Stimulated activated naive CD8-positive, alpha-beta T cell treated with anti-CD3 and anti-CD28 coated beads, Interleukin-15, Interleukin-2, amounts not matched to agents 100 ng/mL and 50 ng/mL, for 24 hours (primary cell): Measurements from ENCODE around the gene IQUB.
A peak's percentile ranks its signal among the peaks of the same experiment; 100 is the strongest.

Experiments
- H3K27ac Mint-ChIP-seq: one replicate; pipeline ENCODE4 v1.8.0; 2021; ENCODE audit warnings: mild to moderate bottlenecking, mixed read lengths
- H3K27me3 Mint-ChIP-seq: one replicate; pipeline ENCODE4 v1.8.0; 2021; ENCODE audit warnings: mixed read lengths
- H3K36me3 Mint-ChIP-seq: one replicate; pipeline ENCODE4 v1.8.0; 2021; ENCODE audit warnings: low read depth, mixed read lengths
- H3K4me1 Mint-ChIP-seq: one replicate; pipeline ENCODE4 v1.8.0; 2021; ENCODE audit warnings: low read depth, mixed read lengths
- H3K4me3 Mint-ChIP-seq: one replicate; pipeline ENCODE4 v1.8.0; 2021; ENCODE audit warnings: mild to moderate bottlenecking, mixed read lengths
- H3K9me3 Mint-ChIP-seq: one replicate; pipeline ENCODE4 v1.8.0; 2021; ENCODE audit warnings: mixed read lengths

IQUB gene

DNA sequence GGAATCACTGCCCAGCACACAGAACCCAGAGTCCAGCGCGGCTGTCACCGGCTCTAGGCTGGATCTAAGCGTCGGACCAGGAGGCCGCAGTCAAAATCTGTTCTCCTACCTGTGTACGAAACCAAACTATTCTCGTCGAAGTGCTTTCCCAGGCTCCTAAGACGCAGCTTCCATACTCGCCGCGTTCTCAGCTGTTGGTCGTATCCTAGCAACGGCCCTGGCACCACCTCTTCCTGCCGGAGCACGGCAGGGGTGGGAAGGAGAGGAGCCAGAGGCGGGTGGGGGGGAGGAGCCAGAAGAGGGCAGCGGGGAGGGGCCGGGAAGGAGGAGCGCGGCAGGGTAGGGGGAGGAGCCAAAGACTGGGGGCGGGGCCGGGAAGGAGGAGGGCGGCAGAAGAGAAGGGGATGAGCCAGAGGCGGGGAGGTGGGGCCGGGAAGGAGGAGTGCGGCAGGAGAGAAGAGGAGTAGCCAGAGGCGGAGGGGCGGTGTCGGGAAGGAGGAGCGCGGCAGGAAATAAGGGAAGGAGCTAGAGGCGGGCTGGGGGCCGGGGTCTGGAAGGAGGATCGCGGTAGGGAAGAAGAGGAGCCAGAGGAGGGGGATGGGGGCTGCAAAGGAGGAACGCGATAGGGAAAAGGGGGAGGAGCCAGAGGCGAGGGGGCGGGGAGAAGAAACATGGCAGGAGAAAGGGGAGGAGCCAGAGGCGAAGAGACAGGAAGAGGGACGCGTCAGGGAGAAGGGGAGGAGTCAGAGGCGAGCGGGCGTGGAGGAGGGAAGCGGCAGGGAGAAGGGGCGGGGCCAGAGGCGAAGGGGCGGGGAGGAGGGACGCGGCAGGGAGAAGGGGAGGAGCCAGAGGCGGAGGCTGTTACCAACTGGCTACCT, at the start of gene IQUB:
TSS of gene IQUB (minus strand) at position 213 of the 878 bp plus-strand sequence. CDS start 22,255 bp downstream, outside the sequence.
- peak within 1 kb of the TSS; percentile 86 for H3K27ac Mint-ChIP-seq
- no peaks in the 10 kb centered on the region for H3K9me3 Mint-ChIP-seq
- peaks cover 21% of the 10 kb centered on the region for H3K27me3 Mint-ChIP-seq
- H3K4me3 Mint-ChIP-seq, result peak within 1 kb of the TSS; percentile 87
- H3K4me1 Mint-ChIP-seq, result peaks cover 36% of the 10 kb centered on the region
- H3K36me3 Mint-ChIP-seq, result no peaks in the 10 kb centered on the region

DNA sequence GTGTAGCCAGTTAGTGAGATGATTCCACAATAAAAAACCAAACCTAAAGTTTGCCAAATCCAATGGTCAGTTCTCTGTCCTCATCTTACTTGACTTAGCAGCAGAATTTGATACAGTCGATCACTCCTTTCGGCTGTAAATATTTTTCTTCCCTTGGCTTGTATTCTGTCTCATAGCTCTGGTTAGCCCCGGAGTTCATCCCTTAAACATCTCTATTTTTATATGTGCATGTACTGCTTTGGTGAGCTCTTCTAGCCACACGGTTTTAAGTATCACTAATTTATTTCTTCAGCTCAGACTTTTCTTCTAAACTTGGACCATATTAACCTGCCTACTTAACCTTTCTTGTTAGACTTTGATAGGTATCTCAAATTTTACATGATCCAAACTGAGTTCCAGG, 49.4 kb upstream of the IQUB start:
- no peaks in the 10 kb centered on the region for H3K9me3 Mint-ChIP-seq
- peaks cover 25% of the 10 kb centered on the region for H3K27me3 Mint-ChIP-seq
- no peaks in the 10 kb centered on the region for H3K36me3 Mint-ChIP-seq
- no peaks in the 10 kb centered on the region for H3K4me1 Mint-ChIP-seq
- no peak overlapping the region for H3K27ac Mint-ChIP-seq
- no peak overlapping the region for H3K4me3 Mint-ChIP-seq

DNA sequence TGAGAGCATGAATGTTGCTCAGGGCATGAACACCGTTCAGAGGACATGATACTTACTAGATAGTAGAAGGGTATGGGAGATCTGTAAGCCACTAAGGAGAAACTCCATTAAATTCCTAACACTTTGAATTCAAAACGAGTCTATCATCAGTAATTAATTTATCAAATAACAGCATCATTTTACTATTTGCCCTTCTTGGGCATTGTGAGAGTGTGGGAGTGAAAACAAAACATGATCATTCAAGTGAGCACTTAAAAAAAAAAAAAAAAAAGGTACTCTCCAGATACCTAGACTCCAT, 46.7 kb upstream of the IQUB start:
- Mint-ChIP-seq H3K27me3 (peaks cover 32% of the 10 kb centered on the region), H3K36me3 (no peaks in the 10 kb centered on the region), H3K27ac (no peak overlapping the region)

DNA sequence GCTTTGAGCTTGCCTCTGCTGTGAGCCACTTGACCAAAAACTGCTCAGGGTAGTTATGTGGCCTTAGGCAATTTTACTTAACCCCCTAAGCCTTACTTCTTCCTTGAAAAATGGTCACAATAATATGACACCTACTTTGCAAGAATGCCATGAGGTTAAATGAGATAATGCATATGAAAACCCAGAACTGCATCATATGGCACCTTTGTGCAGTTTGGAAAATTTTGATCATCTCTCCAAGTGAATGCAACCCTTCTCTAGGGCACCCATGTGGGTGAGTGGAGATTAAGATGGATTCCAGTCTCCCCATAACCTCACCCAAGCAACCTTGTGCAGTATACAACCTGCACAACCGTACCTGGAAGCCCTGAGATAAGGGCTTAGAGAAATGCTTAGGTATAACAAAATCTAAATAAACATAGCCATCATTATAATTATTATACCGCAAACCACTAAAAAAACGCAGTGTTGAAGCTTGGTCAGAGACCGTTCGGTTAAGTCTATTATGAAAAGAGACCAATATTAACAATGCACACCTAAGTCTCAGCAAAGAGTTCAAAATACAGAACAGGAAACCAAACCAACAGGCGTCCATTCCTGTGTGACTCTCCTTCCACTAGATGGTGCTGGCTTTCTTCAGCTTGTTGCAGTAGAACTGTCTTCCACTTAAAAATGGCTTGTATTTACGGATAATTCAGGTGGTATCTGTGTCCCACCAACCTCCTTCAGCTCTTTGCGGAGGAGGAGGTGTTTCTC, 46.2 kb upstream of the IQUB start:
- Mint-ChIP-seq H3K36me3 (no peaks in the 10 kb centered on the region), H3K27ac (no peak overlapping the region), H3K9me3 (no peaks in the 10 kb centered on the region), H3K4me3 (no peak overlapping the region), H3K4me1 (no peaks in the 10 kb centered on the region), H3K27me3 (peaks cover 34% of the 10 kb centered on the region)

More for the DNA sequence above, 46.7 kb upstream of the IQUB start:
- Mint-ChIP-seq H3K9me3 (no peaks in the 10 kb centered on the region), H3K4me3 (no peak overlapping the region), H3K4me1 (no peaks in the 10 kb centered on the region)

DNA sequence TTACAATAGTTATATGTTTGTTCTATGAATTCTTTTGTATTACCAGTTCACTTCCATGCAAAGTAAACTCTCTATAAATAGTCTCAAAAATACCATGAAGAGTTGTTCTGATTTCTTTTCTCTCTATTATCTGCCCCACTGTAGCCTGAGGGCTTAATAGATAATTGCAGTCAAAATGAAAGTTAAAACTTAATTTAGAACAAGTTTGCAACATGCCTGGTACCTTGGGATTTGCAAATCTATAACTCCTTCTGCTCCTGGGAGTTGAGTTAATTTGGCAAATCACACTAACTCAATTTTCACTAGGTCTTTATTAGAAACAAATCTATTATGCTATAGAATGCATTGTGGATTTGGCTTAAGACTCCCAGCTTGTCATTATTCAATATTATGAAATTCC, 45.0 kb upstream of the IQUB start:
- Mint-ChIP-seq H3K27me3 (peaks cover 34% of the 10 kb centered on the region), H3K9me3 (no peaks in the 10 kb centered on the region), H3K4me3 (no peak overlapping the region), H3K4me1 (no peaks in the 10 kb centered on the region), H3K36me3 (no peaks in the 10 kb centered on the region), H3K27ac (no peak overlapping the region)

DNA sequence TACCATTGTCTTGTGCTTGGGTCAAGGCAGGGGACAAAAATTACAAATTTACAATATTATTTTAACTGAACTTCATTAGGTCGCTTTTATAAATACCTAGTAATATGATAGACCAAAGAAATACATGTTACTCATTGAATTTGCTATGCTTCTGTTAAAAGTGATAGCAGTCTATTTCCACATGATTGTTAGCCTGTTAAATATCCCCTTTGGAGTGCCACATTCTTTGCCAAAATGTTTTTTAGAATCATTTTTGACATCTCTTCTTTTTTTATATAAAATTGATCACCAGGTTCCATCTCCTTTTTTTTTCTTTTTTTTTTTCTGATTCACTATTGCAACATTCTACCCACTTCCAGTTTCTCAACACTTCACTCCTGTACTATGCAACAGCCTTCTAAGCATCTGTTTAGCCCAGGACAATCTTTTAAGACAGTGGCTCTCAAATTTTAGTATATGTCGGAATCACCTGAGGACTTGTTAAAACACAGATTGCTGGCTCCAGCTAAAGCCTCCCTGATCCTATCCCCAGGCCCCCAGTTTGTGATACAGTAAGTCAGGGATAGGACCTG, 39.6 kb upstream of the IQUB start:
- no peaks in the 10 kb centered on the region for H3K4me1 Mint-ChIP-seq
- H3K27me3 Mint-ChIP-seq, result peaks cover 16% of the 10 kb centered on the region
- no peak overlapping the region for H3K4me3 Mint-ChIP-seq
- no peak overlapping the region for H3K27ac Mint-ChIP-seq
- H3K9me3 Mint-ChIP-seq, result no peaks in the 10 kb centered on the region
- H3K36me3 Mint-ChIP-seq, result no peaks in the 10 kb centered on the region

DNA sequence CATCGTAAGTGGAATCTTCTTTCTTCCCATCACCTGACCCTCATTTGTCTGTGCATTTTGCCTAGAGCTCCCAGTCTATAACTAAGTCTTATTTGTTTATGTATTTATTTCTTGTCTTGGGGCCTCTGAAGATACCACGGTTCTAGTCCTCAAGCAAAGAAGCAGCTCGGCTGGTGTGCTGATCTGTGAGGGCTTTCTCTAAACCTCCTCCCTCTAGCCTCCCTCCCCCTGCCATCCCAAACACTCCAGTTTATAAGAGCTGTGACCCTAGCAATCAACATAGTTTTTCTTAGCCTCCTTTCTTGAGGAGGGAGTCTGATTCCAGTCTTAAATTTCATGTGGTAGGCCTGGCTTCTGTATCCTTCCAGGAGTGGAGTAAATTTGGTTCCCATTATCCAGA, 38.9 kb upstream of the IQUB start:
- H3K36me3 Mint-ChIP-seq, result no peaks in the 10 kb centered on the region
- no peak overlapping the region for H3K27ac Mint-ChIP-seq
- peaks cover 14% of the 10 kb centered on the region for H3K27me3 Mint-ChIP-seq
- H3K4me3 Mint-ChIP-seq, result no peak overlapping the region
- H3K9me3 Mint-ChIP-seq, result no peaks in the 10 kb centered on the region
- no peaks in the 10 kb centered on the region for H3K4me1 Mint-ChIP-seq

DNA sequence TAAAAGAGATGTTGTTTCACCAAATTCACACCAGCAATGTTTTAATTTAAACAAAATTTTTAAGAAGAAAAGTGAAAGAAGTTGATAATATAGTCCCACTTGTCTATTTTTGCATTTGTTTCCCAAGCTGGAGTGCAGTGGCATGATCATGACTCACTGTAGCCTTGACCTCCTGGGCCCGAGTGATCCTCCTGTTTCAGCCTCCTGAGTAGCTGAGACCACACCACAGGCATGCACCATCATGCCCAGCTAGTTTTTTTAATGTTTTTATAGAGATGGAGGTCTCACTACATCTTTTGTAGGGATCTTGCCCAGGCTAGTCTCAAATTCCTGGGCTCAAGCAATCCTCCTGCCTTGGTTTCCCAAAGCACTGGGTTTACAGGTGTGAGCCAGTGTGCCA, 37.3 kb upstream of the IQUB start:
- Mint-ChIP-seq H3K36me3 (no peaks in the 10 kb centered on the region), H3K4me1 (no peaks in the 10 kb centered on the region), H3K27ac (no peak overlapping the region), H3K4me3 (no peak overlapping the region), H3K9me3 (no peaks in the 10 kb centered on the region), H3K27me3 (peaks cover 4% of the 10 kb centered on the region)

DNA sequence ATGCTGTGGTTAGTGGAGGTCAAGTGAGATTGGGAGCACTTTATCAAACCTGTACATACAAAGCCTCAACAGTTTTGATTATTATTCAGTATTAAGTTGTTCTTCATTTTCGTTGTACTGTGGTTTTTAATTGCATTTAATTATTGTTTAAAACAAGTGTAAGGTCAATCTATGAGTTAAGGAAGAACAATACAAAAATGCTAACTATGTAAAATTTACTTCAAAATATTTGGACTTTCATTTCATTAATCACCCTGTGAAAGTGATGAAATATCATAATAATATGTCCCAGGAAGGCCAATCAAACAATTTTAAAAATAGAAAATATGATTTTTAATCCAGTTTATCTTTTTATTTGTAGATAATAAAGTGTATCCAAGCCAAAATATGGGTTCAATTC, 36.8 kb upstream of the IQUB start:
- Mint-ChIP-seq H3K27ac (no peak overlapping the region), H3K36me3 (no peaks in the 10 kb centered on the region), H3K9me3 (no peaks in the 10 kb centered on the region), H3K27me3 (peaks cover 3% of the 10 kb centered on the region), H3K4me1 (no peaks in the 10 kb centered on the region), H3K4me3 (no peak overlapping the region)

DNA sequence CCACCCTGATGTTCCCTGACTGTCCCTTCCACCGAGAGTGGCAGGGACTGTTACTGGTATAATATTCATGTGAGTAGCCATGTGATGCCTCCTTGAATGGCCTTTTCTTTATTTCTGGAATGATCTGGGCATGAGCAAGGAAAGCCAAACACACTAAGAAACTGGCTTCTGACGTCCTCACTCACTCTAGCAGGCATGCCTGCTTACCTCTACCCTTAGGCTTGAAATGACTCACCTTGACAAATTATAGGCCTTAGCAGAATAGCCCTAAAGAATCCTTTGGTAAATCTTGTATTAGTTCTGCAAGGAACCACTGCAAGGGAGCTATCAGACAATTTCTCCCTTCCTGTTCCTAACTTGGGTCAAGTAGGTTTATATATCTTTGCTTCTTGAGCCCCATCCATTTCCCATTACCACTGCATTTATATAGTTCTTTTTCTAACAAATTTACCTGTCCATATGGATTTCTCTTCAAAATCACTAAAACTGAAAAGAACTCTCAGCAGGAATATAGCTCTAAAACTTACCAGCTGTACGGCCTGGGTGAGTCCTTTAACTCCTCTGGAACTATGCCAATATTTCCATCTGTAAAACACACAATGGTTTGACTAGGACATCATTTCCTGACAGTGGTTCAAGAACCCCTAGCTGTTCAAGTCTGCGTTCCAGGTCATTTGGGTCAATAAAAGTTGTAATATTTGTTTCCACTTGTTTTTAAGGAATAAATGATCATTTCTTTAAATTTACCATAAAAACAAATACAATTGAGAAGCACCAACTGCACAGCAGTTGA, 36.2 kb upstream of the IQUB start:
- H3K36me3 Mint-ChIP-seq, result no peaks in the 10 kb centered on the region
- no peaks in the 10 kb centered on the region for H3K4me1 Mint-ChIP-seq
- no peaks in the 10 kb centered on the region for H3K9me3 Mint-ChIP-seq
- no peak overlapping the region for H3K4me3 Mint-ChIP-seq
- no peaks in the 10 kb centered on the region for H3K27me3 Mint-ChIP-seq
- H3K27ac Mint-ChIP-seq, result no peak overlapping the region

DNA sequence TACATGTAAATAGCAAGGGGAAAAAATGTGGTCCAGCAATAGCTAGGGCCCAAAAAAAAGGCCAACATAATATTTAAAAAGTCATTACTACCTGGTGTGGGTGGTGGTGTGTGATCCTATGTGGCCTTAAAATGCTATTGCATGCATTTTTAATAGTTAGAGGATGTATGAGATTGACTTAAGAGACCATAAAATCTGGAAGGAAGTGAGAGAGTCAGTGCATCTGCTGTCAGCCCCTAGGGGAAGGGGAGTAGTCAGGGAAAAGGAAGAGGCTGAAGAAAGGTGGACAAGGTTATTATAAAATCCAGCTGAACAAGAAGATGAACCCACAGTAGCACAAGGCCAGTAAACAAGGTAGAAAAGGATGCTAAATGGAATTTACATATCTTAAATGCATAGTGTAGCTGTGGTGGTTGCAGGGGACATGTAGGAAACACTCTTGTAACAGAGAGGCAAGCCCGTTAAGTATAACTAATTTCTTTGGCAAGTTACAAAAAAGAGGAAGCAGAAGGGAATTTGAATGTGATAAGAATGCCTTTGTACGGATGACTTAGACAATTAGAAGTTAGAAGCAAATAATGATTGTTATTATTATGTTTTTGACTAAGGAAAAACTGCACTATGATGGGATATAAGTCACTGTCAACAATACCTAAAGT, 35.1 kb upstream of the IQUB start:
- Mint-ChIP-seq H3K4me3 (no peak overlapping the region), H3K27ac (no peak overlapping the region), H3K4me1 (no peaks in the 10 kb centered on the region), H3K9me3 (no peaks in the 10 kb centered on the region), H3K27me3 (no peaks in the 10 kb centered on the region), H3K36me3 (no peaks in the 10 kb centered on the region)

DNA sequence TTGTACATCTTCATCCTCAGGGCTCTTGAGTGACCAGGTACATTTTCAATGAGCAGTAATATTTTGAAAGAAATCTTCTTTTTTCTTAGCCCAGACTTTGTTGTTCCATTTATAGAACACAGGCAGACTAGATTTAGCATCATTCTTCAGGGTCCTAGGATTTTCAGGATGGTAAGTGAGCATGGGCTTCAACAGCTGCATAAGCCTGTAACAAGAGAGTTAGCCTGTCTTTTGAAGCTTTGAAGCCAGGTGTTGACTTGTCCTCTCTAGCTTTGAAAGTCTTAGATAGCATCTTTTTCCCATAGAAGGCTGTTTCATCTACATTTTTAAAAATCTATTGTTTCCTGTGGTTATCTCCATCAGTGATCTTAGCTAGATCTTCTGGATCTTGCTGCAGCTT, 27.7 kb upstream of the IQUB start:
- H3K4me3 Mint-ChIP-seq, result no peak overlapping the region
- H3K27me3 Mint-ChIP-seq, result peaks cover 4% of the 10 kb centered on the region
- H3K9me3 Mint-ChIP-seq, result no peaks in the 10 kb centered on the region
- no peaks in the 10 kb centered on the region for H3K36me3 Mint-ChIP-seq
- no peak overlapping the region for H3K27ac Mint-ChIP-seq
- H3K4me1 Mint-ChIP-seq, result no peaks in the 10 kb centered on the region

DNA sequence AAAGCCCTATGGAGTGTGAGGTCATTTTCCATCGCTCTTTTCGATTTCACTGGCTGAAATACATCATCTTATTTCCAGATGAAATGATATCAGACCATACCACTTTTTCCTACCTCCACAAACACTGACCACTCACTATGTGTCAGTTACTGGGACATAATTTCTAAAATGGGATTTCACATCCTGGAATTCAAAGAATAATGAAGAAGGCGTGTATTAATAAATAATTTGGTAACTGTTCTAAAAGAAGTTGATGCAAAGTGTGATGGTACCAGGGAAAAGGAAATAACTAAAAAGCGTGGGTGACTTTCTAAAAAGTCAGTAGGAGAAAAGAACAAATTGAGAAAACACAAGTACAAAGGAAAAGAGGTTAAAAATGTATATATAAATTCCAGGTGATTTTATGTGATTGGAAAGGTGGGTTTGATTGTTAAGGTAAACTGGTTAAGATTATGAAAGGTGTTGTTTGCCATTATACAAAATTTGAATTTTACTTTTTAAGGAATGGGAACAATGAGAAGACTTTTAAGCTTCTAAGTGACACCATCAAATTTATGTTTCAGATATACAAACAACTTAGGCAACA, 24.0 kb upstream of the IQUB start:
- Mint-ChIP-seq H3K9me3 (no peaks in the 10 kb centered on the region), H3K27me3 (peaks cover 4% of the 10 kb centered on the region), H3K27ac (no peak overlapping the region), H3K36me3 (peaks cover 4% of the 10 kb centered on the region), H3K4me3 (no peak overlapping the region), H3K4me1 (peaks cover 4% of the 10 kb centered on the region)
